GM21515 (cell line): Measurements from ENCODE around the gene REST.

ENCODE experiments used
- ATAC-seq: cut with Tn5 transposase; IDR thresholded peaks from one replicate; pipeline ENCODE4 v1.9.1; 2021; ENCODE audit not compliant: unreplicated experiment

The REST gene

DNA sequence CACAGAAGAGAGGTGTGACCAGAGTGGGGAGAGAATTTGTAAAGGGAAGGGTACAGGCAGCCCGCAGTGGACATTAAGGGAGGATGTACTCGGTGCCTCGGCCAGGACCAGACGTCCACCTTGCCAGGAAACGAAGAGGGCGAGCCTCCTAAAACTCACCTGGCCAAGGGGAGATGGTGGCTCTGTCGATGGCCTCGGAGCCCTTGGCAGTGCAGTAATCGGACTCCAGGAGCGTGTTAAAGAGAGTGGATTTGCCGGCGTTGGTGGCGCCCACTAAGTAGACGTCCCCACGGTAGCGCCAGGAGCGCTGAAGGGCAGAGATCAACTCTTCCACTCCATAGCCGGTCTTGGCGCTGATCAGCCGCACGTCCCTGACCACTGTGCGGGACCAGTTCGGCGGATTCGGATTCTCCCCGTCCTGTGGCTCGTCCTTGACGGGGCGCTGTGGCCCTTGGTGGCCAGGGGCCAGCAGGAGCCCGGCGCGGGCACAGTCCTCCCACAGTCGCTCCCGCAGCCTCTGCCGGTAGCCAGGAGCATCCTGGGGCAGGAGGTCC is 68.7 kb downstream of the REST start:
- no peak for ATAC-seq

DNA sequence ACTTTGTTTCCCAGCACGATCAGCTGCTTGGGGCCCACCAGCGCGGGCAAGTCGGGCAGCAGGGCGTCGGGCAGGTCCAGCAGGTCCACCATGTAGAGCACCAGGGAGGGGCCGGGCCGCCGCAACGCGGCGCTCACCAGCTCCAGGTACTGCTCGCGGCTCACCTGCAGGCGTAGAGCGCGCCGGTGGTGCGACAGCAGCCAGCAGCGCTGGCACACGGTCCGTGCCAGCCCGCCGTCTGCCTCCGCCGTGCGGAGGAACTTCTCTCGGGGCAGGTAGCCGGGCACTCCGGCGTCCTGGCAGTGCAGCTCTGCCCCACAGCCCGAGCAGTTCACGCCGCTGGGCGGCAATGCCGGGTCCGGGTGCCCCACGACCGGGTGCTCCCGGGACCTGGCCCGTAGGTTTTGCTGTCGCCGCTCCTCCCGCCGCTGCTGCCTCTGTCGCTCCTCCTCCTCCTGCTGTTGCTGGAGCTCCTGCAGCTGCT is 69.2 kb downstream of the REST start:
- peak; percentile 30 for ATAC-seq

DNA sequence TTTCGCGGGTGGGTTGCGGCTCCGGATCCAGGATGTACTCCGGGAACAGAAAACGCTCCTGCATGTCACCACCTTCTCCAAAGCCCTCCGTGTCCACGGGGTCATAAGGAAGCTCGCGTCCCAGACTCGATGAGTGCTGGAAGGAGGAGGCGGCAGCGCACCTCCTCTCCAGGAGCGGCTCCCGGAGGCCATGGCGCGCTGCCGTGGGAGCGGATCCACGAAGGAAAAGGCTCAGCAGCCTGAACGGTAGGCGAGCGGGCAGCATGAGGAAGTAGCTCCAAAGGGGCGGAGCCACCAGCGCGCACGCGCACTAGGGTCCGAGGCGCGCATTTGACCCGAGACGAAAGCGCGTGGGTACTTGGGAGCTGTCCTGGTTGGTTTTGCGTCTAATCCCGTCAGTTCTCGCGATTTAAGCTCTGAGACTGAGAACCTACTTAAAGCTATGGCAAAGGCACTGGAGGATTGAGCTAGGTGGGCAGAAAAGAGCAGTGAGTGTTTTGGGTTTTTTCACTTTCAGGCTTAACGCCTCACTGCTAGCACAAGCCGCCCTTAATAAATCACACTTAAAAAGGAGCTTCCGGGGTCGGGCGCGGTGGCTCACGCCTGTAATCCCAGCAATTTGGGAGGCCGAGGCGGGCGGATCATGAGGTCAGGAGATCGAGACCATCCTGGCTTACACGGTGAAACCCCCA is 69.8 kb downstream of the REST start, which contains the start of gene NOA1:
NOA1 (minus strand) TSS at position 286 of the 692 bp plus-strand sequence; CDS start at position 265, 21 bp downstream.
- peak; percentile 81 for ATAC-seq

DNA sequence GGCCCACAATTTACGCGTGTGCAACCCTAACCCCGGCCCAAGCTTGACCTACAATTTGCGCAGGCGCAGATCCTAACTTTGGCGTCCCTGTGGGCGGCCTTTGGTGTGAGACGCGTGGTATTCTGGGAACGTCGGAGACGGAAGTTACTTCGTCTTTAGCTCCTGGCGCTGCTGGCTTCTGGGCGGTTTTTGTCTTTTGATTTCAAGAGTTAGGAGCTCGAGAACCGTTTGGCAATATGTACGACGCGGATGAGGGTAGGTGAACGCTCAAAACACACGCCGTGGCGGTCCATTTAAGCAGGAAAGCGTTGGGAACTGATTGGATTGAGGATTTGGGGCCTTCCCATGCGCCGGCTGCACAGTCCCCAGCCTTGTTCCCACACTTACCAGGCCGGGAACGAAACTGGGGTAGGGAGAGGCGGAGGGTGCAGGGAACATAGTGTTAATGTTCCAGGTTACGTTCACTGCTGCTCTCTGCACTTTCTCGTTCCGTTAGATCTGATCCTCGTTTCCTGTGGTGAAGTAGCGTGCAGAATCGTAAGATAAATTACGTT is 71.1 kb downstream of the REST start, which contains the start of gene POLR2B:
POLR2B (plus strand) TSS at position 147 of the 554 bp plus-strand sequence; CDS start at position 237, 90 bp downstream.
- ATAC-seq = peak; percentile 58

DNA sequence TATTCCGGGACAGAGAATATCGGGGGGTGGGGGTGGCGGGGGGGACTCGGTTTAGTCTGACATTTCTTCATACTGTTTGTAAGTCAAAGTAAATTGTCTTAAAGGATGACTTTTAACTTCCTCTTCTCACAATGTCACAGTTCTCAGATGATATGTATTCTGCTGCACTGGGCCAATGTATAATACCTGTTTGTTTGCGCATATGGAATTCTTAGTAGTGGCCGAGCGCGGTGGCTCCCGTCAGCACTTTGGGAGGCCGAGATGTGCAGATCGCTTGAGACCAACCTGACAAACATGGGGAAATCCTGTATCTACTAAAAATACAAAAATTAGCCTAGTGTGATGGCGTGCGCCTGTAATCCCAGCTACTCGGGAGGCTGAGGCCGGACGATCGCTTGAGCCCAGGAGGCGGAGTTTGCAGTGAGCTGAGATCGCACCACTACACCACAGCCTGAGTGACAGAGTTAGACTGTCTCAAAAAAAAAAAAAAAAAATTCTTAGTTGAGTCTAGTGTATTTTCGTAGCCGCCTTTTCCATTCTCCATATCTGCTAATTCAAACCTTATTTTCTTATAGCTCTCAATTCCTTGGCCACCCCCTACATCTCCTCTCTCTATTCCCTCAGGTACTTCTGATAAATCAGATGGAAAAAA is 71.8 kb downstream of the REST start:
- no peak for ATAC-seq

DNA sequence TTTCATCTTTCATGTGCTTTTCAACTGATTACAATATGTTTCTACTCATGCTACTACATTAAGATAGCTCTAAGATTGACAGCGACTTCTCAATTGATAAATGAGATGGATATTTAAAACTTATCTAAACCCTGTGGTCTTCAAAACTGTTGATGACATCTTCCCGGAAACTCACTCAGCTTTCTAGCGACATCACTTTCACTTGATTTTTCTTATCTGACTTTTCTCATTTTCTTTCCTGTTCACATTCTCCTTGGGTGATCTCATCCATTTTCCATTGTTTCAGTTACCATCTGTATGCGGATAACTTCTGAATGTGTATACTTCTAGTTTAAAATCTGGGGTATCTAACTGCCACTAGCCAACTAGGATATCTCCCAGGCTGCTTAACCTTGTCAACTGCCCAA is 74.1 kb downstream of the REST start:
- ATAC-seq = no peak

DNA sequence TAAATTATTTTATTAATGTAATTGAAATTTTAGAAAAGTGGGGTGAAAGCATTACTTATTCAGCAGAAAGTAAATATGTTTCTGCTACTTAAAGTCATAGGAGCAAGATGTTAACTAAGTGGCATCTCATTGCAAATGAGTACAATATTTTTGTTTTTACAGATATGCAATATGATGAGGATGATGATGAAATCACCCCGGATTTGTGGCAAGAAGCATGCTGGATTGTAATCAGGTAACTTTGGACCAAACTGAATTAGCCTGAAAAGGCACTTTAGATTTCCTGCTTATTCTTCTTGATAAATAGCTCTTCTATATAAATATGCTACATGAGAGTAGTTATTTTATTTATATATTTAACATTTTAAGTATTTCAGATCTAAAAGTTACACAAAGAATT is 78.5 kb downstream of the REST start:
- ATAC-seq = no peak

DNA sequence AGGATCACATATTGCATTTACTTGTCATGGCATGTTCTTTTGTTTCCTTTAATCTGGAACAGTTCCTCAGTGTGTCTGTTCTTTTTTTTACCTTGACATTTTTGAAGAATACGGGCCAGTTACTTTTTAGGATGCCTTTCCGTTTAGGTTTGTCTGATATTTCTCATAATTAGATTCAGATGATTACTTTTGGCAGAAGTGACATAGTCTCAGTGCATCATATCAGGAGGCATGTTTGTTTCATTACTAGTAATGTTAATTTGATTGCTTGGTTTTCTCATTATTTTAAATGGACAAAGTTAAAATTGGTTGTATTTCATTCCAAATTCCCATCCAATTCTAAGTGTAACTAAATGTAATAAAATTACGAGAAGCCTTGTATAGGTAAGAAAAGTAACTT is 79.3 kb downstream of the REST start:
- ATAC-seq = no peak

DNA sequence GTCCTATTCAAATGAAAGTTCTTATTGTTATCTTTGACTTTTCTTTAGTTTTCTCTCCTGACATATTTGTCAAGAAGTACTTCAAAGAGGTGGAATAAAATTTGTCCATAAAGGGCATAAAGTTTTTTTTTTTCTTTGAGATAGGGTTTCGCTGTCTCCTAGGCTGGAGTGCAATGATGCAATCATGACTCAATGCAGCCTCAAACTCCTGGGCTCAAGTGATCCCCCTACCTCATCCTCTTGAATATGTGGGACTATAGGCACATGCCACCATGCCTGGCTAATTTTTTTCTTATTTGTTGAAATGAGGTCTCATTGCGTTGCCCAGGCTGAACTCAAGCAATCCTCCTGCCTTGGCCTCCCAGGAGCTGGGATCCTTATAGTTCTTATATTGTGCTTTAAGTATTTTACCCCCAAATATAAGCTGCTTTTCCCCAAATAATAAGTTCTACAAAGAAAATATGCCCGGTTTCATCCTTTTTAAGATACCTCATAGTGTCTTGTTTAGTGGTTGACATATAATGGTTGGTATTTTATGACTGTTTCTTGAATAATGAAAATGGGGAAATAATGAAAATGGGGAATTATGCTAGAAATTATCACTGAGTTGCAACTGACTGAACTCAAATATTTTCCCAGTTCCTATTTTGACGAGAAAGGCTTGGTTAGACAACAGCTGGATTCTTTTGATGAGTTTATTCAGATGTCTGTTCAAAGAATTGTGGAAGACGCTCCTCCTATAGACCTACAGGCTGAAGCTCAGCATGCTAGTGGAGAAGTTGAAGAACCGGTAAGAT is 82.6 kb downstream of the REST start:
- ATAC-seq = no peak

DNA sequence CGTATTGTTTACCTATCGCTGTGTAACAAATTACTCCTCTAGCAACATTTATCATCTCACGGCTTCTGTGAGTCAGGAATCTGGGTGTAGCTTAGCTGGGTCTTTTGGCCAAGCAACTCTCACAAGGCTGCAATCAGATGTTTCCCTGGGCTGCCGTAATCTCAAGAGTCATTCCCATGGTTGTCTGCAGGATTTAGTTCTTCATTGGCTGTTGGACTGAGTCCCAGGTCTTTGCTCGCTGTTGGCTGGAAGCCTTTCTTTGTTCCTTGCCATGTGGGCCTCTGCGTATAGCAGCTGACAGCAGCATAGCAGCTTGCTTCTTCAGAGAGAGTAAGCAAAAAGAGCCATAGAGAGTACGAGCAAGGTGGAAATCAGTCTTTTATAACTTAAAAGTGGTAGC is 87.8 kb downstream of the REST start:
- ATAC-seq = no peak

DNA sequence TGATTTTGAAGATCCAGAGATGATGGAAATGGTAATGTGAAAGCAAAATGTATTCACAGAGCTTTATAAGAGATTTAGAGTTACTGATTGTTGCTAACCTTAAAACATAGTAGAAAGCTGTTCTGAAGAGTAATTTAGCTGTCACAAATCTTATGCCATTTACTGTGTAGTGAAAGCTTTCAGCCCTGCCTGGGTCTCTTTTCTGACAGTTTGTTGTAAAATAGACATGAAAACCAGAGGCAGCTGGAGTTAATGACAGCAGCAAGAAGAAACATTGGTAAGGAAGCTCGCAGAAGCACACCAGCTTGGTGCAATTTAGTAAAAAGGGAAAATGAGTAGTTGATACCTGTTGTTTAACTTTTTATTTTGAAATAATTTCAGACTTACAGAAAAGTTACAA is 92.1 kb downstream of the REST start:
- ATAC-seq = no peak

DNA sequence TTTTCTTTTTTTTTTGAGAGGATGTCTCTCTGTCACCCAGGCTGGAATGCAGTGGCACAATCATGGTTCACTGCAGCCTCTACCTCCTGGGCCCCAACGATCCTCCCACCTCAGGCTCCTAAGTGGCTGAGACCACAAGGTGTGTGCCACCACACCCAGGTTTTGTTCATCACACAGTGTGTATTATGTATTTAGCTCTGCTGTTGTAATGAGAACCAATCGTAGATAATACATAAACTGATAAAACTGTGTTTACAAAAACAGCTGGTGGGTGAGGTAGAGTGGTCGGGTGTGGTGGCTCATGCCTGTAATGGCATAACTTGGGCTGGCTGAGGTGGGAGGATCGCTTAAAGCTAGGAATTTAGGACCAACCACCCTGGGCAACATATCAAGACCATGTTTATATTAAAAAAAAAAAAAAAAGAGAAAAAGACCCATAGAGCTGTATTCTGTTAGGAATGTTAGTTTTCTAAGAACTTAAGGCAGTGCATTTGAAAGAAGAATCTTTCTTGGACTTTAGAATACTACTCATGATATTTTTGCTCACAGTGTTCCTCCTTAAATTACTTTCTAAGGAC is 105.9 kb downstream of the REST start:
- ATAC-seq = no peak
